ENCODE measurements around the gene HYDIN. TPM values are rescaled to one million over a fixed set of nuclear protein-coding genes. Genes with fewer than 3 reads are reported as not detected.

HYDIN gene
- total and polyA plus RNA-seq, 12 donors, result 0.04 to 3.1 (median 1.8) TPM

DNA sequence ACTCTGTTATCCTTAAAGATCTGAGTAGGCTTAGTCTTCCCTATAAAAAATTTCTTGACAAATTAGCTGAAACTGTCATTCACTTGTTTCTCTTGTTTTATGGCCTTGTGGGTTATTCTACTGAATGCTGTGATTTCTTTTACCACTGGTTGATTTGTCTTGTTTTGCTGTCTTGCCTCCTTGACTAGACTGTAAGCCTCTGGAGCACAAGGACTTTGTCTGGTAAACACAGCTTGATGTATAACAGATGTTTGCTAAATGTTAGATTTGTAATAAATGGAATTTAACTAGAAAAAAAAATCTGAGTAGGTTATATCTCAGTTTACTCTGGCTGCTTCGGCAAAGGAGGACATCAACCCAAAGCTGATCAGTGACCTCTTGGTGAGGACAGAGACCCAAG, 451.2 kb downstream of the HYDIN start:
- WGBS, 2 donors, result 75 to 86% methylated on average over 1 of the region's 1 CpG
- DNase-seq (no peak), ATAC-seq (peak in 2 of 8 donors; percentile 27 to 38)
- Histone ChIP-seq H3K4me3 (no peak overlapping the region), H3K27ac (no peak overlapping the region), H3K27me3 (no peaks in the 10 kb centered on the region), H3K9me3 (peaks cover 0 to 7% (median 0%) of the 10 kb centered on the region in 11 donors), H3K36me3 (peaks cover 0 to 93% (median 40%) of the 10 kb centered on the region in 9 donors), H3K4me1 (peaks cover 0 to 14% (median 0%) of the 10 kb centered on the region in 9 donors)
- intact Hi-C loops (cut with DNase I), result loop anchor here in 5 of 10 donors (10.0 kb wide), 2 partner anchors 245 to 255 kb away; partner anchors contain the start of genes COG4 (in 4 of the 5) and SF3B3 (in 4 of the 5)
- TF ChIP-seq, protein P1, sequence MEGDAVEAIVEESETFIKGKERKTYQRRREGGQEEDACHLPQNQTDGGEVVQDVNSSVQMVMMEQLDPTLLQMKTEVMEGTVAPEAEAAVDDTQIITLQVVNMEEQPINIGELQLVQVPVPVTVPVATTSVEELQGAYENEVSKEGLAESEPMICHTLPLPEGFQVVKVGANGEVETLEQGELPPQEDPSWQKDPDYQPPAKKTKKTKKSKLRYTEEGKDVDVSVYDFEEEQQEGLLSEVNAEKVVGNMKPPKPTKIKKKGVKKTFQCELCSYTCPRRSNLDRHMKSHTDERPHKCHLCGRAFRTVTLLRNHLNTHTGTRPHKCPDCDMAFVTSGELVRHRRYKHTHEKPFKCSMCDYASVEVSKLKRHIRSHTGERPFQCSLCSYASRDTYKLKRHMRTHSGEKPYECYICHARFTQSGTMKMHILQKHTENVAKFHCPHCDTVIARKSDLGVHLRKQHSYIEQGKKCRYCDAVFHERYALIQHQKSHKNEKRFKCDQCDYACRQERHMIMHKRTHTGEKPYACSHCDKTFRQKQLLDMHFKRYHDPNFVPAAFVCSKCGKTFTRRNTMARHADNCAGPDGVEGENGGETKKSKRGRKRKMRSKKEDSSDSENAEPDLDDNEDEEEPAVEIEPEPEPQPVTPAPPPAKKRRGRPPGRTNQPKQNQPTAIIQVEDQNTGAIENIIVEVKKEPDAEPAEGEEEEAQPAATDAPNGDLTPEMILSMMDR (IDR thresholded peaks at IDR 0.05), result no peak

DNA sequence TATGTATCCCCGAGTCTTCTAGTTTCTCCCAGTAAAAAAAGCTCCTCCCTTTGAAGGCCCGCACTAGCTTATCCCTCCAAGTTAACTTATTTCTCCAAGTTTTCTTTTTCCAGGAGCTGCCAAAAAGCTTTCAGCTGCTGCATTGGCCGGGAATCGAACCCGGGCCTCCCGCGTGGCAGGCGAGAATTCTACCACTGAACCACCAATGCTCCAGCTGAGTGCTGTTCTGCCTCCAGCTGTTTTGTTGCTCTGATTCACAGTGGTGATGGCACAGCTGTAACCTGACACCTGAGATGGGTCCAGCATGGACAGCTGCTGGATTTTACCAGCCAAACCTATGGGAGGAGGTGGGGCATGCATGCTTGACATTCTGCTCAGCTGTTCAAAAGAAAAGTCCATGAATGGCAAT, 451.6 kb downstream of the HYDIN start:
- Histone ChIP-seq H3K27ac (peak overlapping the region in 1 of 10 donors; percentile 35), H3K9me3 (peaks cover 0 to 7% (median 0%) of the 10 kb centered on the region in 11 donors), H3K4me1 (peaks cover 0 to 14% (median 0%) of the 10 kb centered on the region in 9 donors), H3K27me3 (no peaks in the 10 kb centered on the region), H3K36me3 (peaks cover 0 to 93% (median 36%) of the 10 kb centered on the region in 9 donors), H3K4me3 (no peak overlapping the region)
- 46 to 64% methylated on average over 8 of the region's 8 CpGs for WGBS, 2 donors
- TF ChIP-seq, protein P1 (IDR thresholded peaks at IDR 0.05), result no peak
- DNase-seq (peak; percentile 49 to 63), ATAC-seq (peak; percentile 60 to 77 (median 70))
- intact Hi-C loops (cut with DNase I), result loop anchor here in 5 of 10 donors (10.0 kb wide), 2 partner anchors 244 to 254 kb away; partner anchors contain the start of genes COG4 (in 4 of the 5) and SF3B3 (in 4 of the 5)

DNA sequence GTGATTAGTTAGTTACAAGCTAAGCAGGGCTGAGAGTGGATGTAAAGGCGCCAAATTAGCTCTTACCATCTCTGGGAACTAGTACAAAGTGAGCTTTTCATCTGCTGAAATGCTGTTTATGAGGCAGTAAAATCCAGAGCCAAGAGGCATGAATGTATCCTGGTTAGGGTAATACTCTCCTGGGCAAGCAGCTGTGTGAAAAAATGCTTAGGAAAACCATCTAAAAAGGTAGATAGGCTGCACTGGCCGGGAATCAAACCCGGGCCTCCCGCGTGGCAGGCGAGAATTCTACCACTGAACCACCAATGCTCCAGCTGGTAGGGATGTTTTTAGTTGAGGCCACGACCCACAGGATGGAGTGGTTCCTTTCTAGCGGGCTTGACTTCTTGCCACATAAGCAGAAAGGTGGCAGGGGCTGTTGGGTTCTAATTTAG, 452.5 kb downstream of the HYDIN start:
- H3K4me1 ChIP-seq, result peaks cover 0 to 14% (median 0%) of the 10 kb centered on the region in 9 donors
- TF ChIP-seq, protein P1 (IDR thresholded peaks at IDR 0.05), result no peak
- intact Hi-C loops (cut with DNase I), result loop anchor here in 5 of 10 donors (10.0 kb wide), 2 partner anchors 243 to 253 kb away; partner anchors contain the start of genes COG4 (in 4 of the 5) and SF3B3 (in 4 of the 5)
- whole genome bisulfite sequencing, 2 donors, result 92 to 94% methylated on average over 8 of the region's 8 CpGs
- H3K4me3 ChIP-seq, result no peak overlapping the region
- peaks cover 0 to 93% (median 27%) of the 10 kb centered on the region in 9 donors for H3K36me3 ChIP-seq
- DNase-seq (no peak), ATAC-seq (no peak)
- peaks cover 0 to 7% (median 0%) of the 10 kb centered on the region in 11 donors for H3K9me3 ChIP-seq
- no peaks in the 10 kb centered on the region for H3K27me3 ChIP-seq
- no peak overlapping the region for H3K27ac ChIP-seq

DNA sequence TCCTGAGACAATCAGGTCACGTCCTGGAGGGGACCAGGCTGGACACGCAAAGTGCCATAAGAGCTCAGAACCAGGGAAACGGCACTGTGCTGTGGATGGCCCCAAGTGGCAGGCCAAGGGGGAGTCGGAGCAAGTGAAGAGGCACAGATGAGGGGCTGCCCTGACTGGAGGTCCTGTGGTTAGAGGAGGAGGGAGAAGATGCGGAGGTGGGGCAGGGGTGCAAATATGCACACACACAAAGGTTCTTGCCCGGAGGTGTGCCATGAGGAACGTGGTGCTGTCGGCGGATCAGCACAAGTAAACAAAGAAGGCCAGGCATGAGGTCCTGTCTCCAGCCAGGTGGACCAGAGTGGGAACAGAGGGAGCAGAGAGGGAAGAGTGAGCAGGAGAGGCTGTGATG, 453.0 kb downstream of the HYDIN start:
- Histone ChIP-seq H3K27me3 (no peaks in the 10 kb centered on the region), H3K9me3 (peaks cover 0 to 7% (median 0%) of the 10 kb centered on the region in 11 donors), H3K4me3 (no peak overlapping the region), H3K27ac (no peak overlapping the region), H3K4me1 (peaks cover 0 to 14% (median 0%) of the 10 kb centered on the region in 9 donors), H3K36me3 (peaks cover 0 to 93% (median 22%) of the 10 kb centered on the region in 9 donors)
- DNase-seq, result no peak
- 87 to 94% methylated on average over 9 of the region's 9 CpGs for WGBS, 2 donors
- intact Hi-C loops (cut with DNase I), result loop anchor here in 5 of 10 donors (10.0 kb wide), 2 partner anchors 243 to 253 kb away; partner anchors contain the start of genes COG4 (in 4 of the 5) and SF3B3 (in 4 of the 5)
- TF ChIP-seq, protein P1 (IDR thresholded peaks at IDR 0.05), result no peak
- no peak for ATAC-seq
